ENCODE data around the gene TSPAN14. TPM values are rescaled to one million over a fixed set of nuclear protein-coding genes. Genes with fewer than 3 reads are reported as not detected.

TSPAN14 gene, protein sequence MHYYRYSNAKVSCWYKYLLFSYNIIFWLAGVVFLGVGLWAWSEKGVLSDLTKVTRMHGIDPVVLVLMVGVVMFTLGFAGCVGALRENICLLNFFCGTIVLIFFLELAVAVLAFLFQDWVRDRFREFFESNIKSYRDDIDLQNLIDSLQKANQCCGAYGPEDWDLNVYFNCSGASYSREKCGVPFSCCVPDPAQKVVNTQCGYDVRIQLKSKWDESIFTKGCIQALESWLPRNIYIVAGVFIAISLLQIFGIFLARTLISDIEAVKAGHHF
- 5.2 TPM for polyA plus RNA-seq (2012; ENCODE audit: low read depth, missing spikeins)

DNA sequence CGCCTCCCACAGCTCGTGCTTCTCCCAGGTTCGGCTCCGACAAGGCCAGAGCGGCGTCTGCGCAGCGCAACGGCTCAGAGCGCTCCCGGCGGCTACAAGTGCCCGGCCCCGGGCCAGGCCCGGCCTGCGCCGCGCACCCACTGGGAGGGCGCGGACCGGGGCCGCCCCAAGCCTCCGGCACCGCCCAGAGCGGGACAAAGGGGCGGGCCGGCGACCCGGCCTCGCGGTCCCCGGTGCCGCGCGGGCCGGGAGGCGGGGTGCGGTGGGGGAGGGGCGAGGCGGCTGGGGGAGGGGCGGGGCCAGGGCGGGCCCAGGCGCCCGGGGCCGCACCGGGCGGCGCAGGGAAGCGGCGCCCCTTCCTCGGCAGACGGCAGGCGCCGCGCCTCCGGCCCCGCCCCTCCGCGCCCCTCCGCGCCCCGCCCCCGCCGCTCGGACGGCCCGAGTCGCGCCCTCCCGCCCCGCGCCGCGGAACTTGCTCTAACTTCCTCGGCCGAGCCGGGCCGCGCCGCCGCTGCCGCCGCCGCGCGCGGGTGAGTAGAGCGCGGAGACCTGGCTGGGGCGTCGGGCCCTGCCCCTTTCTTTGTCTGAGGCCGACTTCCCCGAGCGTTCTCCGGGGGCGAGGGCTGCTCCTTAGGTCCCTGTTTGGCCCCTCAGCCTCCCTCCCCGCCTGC is at the start of gene TSPAN14:
Gene TSPAN14, plus strand, starts transcription at position 469 of the 671 bp plus-strand sequence. CDS start 34,924 bp downstream, outside the sequence.
- FAIRE-seq (no peak), DNase-seq (ENCODE audit: insufficient read length, low spot score) (peak; percentile 83)
- TF ChIP-seq POLR2AphosphoS5 (IDR thresholded peaks at IDR 0.05; ENCODE audit: low read depth, low read length) (no peak), PAX5 (IDR thresholded peaks at IDR 0.05; ENCODE audit: insufficient read depth, low read length, severe bottlenecking) (no peak), TAF1 (IDR thresholded peaks at IDR 0.05; ENCODE audit: low read depth, low read length) (no peak), POU2F2 (IDR thresholded peaks at IDR 0.05; ENCODE audit: low read depth, low read length) (no peak), SPI1 (IDR thresholded peaks at IDR 0.05; ENCODE audit: low read depth, low read length) (no peak), POLR2A (IDR thresholded peaks at IDR 0.05; ENCODE audit: low read depth, low read length) (no peak)

DNA sequence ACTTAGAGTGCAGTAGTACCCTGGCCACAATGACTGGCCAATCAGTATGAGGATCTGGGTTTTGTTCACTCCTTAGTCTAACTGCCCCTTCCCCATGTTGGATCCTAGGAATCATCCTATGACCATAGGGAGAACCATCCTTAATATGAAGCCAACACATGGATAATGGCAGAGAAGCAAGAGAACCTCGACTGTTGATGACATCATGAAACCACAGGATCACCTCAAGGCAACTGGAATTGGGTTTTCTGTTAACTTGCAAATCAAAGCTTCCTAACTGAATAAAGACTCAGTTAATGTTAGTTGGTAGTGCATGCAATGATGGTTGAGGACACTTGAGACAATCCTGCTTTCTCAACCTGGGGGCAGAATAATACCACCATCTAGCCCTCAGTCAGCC is 49.1 kb upstream of the TSPAN14 start:
- FAIRE-seq = no peak
- TF ChIP-seq POLR2A (IDR thresholded peaks at IDR 0.05; ENCODE audit: low read depth, low read length) = no peak
- no peak for TF ChIP-seq POU2F2 (IDR thresholded peaks at IDR 0.05; ENCODE audit: low read depth, low read length)
- no peak for TF ChIP-seq TAF1 (IDR thresholded peaks at IDR 0.05; ENCODE audit: low read depth, low read length)
- TF ChIP-seq PAX5 (IDR thresholded peaks at IDR 0.05; ENCODE audit: insufficient read depth, low read length, severe bottlenecking) = no peak
- no peak for TF ChIP-seq POLR2AphosphoS5 (IDR thresholded peaks at IDR 0.05; ENCODE audit: low read depth, low read length)
- TF ChIP-seq SPI1 (IDR thresholded peaks at IDR 0.05; ENCODE audit: low read depth, low read length) = no peak
- DNase-seq (ENCODE audit: insufficient read length, low spot score) = no peak

DNA sequence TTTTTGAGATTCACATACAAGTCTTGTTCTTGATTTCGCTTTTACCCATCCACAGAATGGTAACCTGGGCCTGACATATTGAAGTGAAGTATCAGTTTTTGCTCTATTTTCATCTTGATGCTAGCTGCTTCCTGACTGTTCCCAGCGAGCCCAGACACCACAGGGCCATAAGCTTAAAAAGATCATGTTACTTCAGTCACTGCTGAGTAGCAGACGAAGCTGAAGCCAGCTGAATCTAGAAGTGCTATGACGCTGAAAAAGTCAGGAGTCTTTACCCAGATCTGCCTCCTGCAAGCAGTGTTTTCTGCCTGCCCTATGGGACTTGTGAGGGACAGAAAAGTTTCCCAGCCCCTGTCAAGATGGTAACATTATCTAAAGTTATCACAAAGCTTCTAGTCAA is 48.5 kb upstream of the TSPAN14 start:
- DNase-seq (ENCODE audit: insufficient read length, low spot score) (no peak), FAIRE-seq (no peak)
- no peak for TF ChIP-seq POLR2AphosphoS5 (IDR thresholded peaks at IDR 0.05; ENCODE audit: low read depth, low read length)
- no peak for TF ChIP-seq TAF1 (IDR thresholded peaks at IDR 0.05; ENCODE audit: low read depth, low read length)
- no peak for TF ChIP-seq POLR2A (IDR thresholded peaks at IDR 0.05; ENCODE audit: low read depth, low read length)
- TF ChIP-seq POU2F2 (IDR thresholded peaks at IDR 0.05; ENCODE audit: low read depth, low read length) = no peak
- TF ChIP-seq PAX5 (IDR thresholded peaks at IDR 0.05; ENCODE audit: insufficient read depth, low read length, severe bottlenecking) = no peak
- no peak for TF ChIP-seq SPI1 (IDR thresholded peaks at IDR 0.05; ENCODE audit: low read depth, low read length)

DNA sequence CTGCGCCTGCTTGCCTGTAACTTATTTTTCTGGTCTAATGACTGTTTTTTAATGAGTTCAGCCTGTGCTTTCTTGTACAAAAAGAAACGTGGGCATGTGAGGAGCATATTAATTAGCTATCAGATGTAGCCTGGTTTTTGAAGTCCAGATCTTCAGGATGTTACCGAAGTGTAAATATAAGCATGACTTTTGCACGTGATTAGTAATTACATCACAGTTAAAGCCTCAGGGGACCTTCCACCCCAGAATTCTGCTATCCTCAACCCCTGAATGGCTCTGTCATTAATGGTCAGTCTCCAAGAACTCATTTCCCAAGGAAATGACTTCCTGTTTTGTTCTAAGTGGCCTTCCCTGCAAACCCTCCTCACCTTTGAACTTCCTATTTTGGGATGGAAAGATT is 47.9 kb upstream of the TSPAN14 start:
- no peak for DNase-seq (ENCODE audit: insufficient read length, low spot score)
- no peak for FAIRE-seq
- no peak for TF ChIP-seq PAX5 (IDR thresholded peaks at IDR 0.05; ENCODE audit: insufficient read depth, low read length, severe bottlenecking)
- TF ChIP-seq TAF1 (IDR thresholded peaks at IDR 0.05; ENCODE audit: low read depth, low read length) = no peak
- no peak for TF ChIP-seq POLR2AphosphoS5 (IDR thresholded peaks at IDR 0.05; ENCODE audit: low read depth, low read length)
- no peak for TF ChIP-seq POLR2A (IDR thresholded peaks at IDR 0.05; ENCODE audit: low read depth, low read length)
- TF ChIP-seq SPI1 (IDR thresholded peaks at IDR 0.05; ENCODE audit: low read depth, low read length) = no peak
- no peak for TF ChIP-seq POU2F2 (IDR thresholded peaks at IDR 0.05; ENCODE audit: low read depth, low read length)

- TF ChIP-seq TAF1 (IDR thresholded peaks at IDR 0.05; ENCODE audit: low read depth, low read length) (no peak), POLR2AphosphoS5 (IDR thresholded peaks at IDR 0.05; ENCODE audit: low read depth, low read length) (no peak), SPI1 (IDR thresholded peaks at IDR 0.05; ENCODE audit: low read depth, low read length) (no peak), POU2F2 (IDR thresholded peaks at IDR 0.05; ENCODE audit: low read depth, low read length) (no peak), POLR2A (IDR thresholded peaks at IDR 0.05; ENCODE audit: low read depth, low read length) (no peak), PAX5 (IDR thresholded peaks at IDR 0.05; ENCODE audit: insufficient read depth, low read length, severe bottlenecking) (no peak)
- DNase-seq (ENCODE audit: insufficient read length, low spot score) = peak; percentile 25
- FAIRE-seq = peak; percentile 68
Measured at GRCh38 chr10:80407812-80408241, 46.3 kb upstream of the TSPAN14 start.

DNA sequence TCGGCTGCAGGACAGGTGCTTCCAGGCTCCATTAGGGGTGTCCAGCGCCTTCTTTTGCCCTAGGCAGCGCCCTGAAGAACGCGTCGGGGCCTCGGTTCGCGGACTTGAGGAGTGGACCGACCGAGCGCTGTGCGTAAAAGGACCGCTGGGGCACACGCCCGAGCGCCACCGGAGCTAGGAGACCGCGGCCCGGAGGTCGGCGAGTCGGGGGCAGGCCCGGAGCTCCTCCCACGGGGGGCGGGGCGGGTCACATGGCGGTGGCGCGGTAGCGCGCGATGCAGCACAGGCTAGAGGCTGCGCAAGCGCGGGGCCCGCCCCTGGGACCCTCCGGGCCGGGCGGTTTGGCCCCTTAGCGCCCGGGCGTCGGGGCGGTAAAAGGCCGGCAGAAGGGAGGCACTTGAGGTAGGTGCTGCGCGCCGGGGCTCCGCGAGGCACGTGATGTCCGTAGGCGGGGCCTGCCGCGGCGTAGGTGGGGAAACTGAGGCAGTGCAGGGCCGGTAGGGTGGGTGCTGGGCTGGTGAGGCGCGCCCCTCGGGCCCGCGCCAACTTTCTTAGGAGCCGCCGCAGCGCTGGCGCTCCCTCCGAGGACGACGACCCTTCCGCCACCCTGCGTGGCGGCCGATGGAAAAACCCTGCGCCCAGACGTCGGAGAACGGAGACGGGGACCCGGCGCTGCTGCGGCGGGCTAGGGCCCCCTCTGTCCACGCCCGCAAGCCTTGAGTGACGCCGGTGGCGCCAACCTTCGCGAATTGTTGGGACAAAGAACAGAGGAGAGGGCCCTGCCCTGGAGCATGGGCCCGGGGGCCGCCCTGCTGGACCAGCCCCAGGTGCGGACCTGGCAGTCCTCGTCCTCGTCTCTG is 45.6 kb upstream of the TSPAN14 start, which contains the start of gene PRXL2A:
Gene PRXL2A, plus strand, starts transcription at position 310 of the 860 bp plus-strand sequence. CDS start 11,917 bp downstream, outside the sequence.
- FAIRE-seq = peak; percentile 82

GRCh38 chr10:80409121-80409520 is 45.0 kb upstream of the TSPAN14 start:
- no peak for FAIRE-seq
- no peak for DNase-seq (ENCODE audit: insufficient read length, low spot score)
- TF ChIP-seq TAF1 (IDR thresholded peaks at IDR 0.05; ENCODE audit: low read depth, low read length) (no peak), SPI1 (IDR thresholded peaks at IDR 0.05; ENCODE audit: low read depth, low read length) (no peak), PAX5 (IDR thresholded peaks at IDR 0.05; ENCODE audit: insufficient read depth, low read length, severe bottlenecking) (no peak), POLR2AphosphoS5 (IDR thresholded peaks at IDR 0.05; ENCODE audit: low read depth, low read length) (no peak), POU2F2 (IDR thresholded peaks at IDR 0.05; ENCODE audit: low read depth, low read length) (no peak), POLR2A (IDR thresholded peaks at IDR 0.05; ENCODE audit: low read depth, low read length) (no peak)

More for the DNA sequence above, 45.6 kb upstream of the TSPAN14 start, which contains the start of gene PRXL2A:
- no peak for TF ChIP-seq POLR2AphosphoS5 (IDR thresholded peaks at IDR 0.05; ENCODE audit: low read depth, low read length)
- no peak for TF ChIP-seq SPI1 (IDR thresholded peaks at IDR 0.05; ENCODE audit: low read depth, low read length)
- TF ChIP-seq TAF1 (IDR thresholded peaks at IDR 0.05; ENCODE audit: low read depth, low read length) = no peak
- TF ChIP-seq POLR2A (IDR thresholded peaks at IDR 0.05; ENCODE audit: low read depth, low read length) = no peak
- TF ChIP-seq POU2F2 (IDR thresholded peaks at IDR 0.05; ENCODE audit: low read depth, low read length) = no peak
- TF ChIP-seq PAX5 (IDR thresholded peaks at IDR 0.05; ENCODE audit: insufficient read depth, low read length, severe bottlenecking) = no peak
- peak; percentile 95 for DNase-seq (ENCODE audit: insufficient read length, low spot score)

- TF ChIP-seq POLR2AphosphoS5 (IDR thresholded peaks at IDR 0.05; ENCODE audit: low read depth, low read length) = no peak
- no peak for TF ChIP-seq PAX5 (IDR thresholded peaks at IDR 0.05; ENCODE audit: insufficient read depth, low read length, severe bottlenecking)
- no peak for TF ChIP-seq POU2F2 (IDR thresholded peaks at IDR 0.05; ENCODE audit: low read depth, low read length)
- TF ChIP-seq POLR2A (IDR thresholded peaks at IDR 0.05; ENCODE audit: low read depth, low read length) = no peak
- TF ChIP-seq SPI1 (IDR thresholded peaks at IDR 0.05; ENCODE audit: low read depth, low read length) = no peak
- no peak for TF ChIP-seq TAF1 (IDR thresholded peaks at IDR 0.05; ENCODE audit: low read depth, low read length)
- FAIRE-seq (no peak), DNase-seq (ENCODE audit: insufficient read length, low spot score) (no peak)
Measured at GRCh38 chr10:80410122-80410521, 44.0 kb upstream of the TSPAN14 start.
